ENCODE measurements around the gene PARD3B. TPM values are rescaled to one million over a fixed set of nuclear protein-coding genes. Genes with fewer than 3 reads are reported as not detected.

PARD3B gene
- total and polyA plus RNA-seq, 2 of the 4 experiments (the other 2 are of a cell fraction): 3.3 to 15.6 TPM

GRCh38 chr2:204860274-204860673 is 315.0 kb downstream of the PARD3B start:
- ATAC-seq (ENCODE audit: low read depth) (no peak), DNase-seq (no peak)
- 0 out of 3 replicates have a peak overlapping the region, but pooled peaks have one; percentile 25 for H2BK15ac ChIP-seq (ENCODE audit: low read depth, low read length)
- POLR2A ChIA-PET (ENCODE audit: unreplicated experiment): no interaction called here
- no peak overlapping the region; the same call in 1 of the 2 replicates for H2BK20ac ChIP-seq (ENCODE audit: low read depth, low read length)
- no peaks in the 10 kb centered on the region for H3K36me3 ChIP-seq (ENCODE audit: control insufficient read depth, insufficient read depth, low read length)
- 0 out of 2 replicates have a peak overlapping the region, but pooled peaks have one; percentile 11 for H4K91ac ChIP-seq (ENCODE audit: insufficient read depth, low read depth, low read length)
- no peak overlapping the region for H3K4me3 ChIP-seq (ENCODE audit: insufficient read depth, low read depth, low read length)
- 57% methylated on average over 1 of the region's 6 CpGs; no CpG with 5 or more reads in 1 of the 2 experiments for WGBS, 2 experiments (ENCODE audit: extremely low coverage in 2 of 2, insufficient read length in 1 of 2)
- no peak overlapping the region for H4K5ac ChIP-seq (ENCODE audit: low read depth, low read length)
- no peaks in the 10 kb centered on the region for H3K27me3 ChIP-seq (ENCODE audit: control insufficient read depth, insufficient read depth, low read length)
- H3K4ac ChIP-seq (ENCODE audit: low read depth, low read length): 0 out of 2 replicates have a peak overlapping the region, but pooled peaks have one; percentile 55
- peaks cover 7% of the 10 kb centered on the region for H3K4me1 ChIP-seq (ENCODE audit: control insufficient read depth, insufficient read depth, low read length)
- TF ChIP-seq RCOR1 (IDR thresholded peaks at IDR 0.05; ENCODE audit: insufficient replicate concordance, low read length) (no peak), NFE2L2 (IDR thresholded peaks at IDR 0.05; ENCODE audit: low read depth, low read length) (no peak), MXI1 (IDR thresholded peaks at IDR 0.05; ENCODE audit: borderline replicate concordance, low read depth, low read length) (no peak), CHD1 (IDR thresholded peaks at IDR 0.05; ENCODE audit: low read depth, low read length) (no peak), MAZ (IDR thresholded peaks at IDR 0.05; ENCODE audit: borderline replicate concordance, low read depth, low read length) (no peak), POLR2A (IDR thresholded peaks at IDR 0.05; ENCODE audit: low read depth, low read length) (no peak), RFX5 (IDR thresholded peaks at IDR 0.05; ENCODE audit: low read depth, low read length) (no peak), RAD21 (IDR thresholded peaks at IDR 0.05; ENCODE audit: low read length) (no peak), FOS (IDR thresholded peaks at IDR 0.05; ENCODE audit: low read depth, low read length) (no peak), ELK1 (IDR thresholded peaks at IDR 0.05; ENCODE audit: borderline replicate concordance, low read depth, low read length) (no peak), MAFK (IDR thresholded peaks at IDR 0.05; ENCODE audit: low read depth, low read length) (no peak), BHLHE40 (IDR thresholded peaks at IDR 0.05; ENCODE audit: low read depth, low read length) (no peak), USF2 (IDR thresholded peaks at IDR 0.05; ENCODE audit: low read depth, low read length) (no peak), CTCF (conservative IDR thresholded peaks at IDR 0.05; ENCODE audit: low read depth, low read length) (no peak), SMC3 (IDR thresholded peaks at IDR 0.05; ENCODE audit: low read depth, low read length) (no peak), CEBPB (IDR thresholded peaks at IDR 0.05; ENCODE audit: low read depth, low read length) (no peak)
- H3K9me1 ChIP-seq (ENCODE audit: insufficient read depth, low read length): peaks cover 10% of the 10 kb centered on the region
- peak overlapping the region; percentile 54; the same call in 1 of the 2 replicates for H2BK120ac ChIP-seq (ENCODE audit: low read depth, low read length)
- no peak overlapping the region for H4K8ac ChIP-seq (ENCODE audit: low read depth in 2 of 2, low read length in 2 of 2)
- 0 out of 2 replicates have a peak overlapping the region, but pooled peaks have one; percentile 20 for H2AK5ac ChIP-seq (ENCODE audit: low read depth, low read length)
- H3K9me3 ChIP-seq (ENCODE audit: control insufficient read depth, insufficient read depth, low read length): no peaks in the 10 kb centered on the region; the same call in 1 of the 2 replicates
- CTCF ChIA-PET: interaction anchor here (0.6 kb wide), 1 partner anchor 328 kb away, joined by 4 read pairs; no protein-coding TSS in a partner anchor
- in situ Hi-C loops (cut with MboI; ENCODE audit: low sequenced_read_pairs): loop anchor here (25.0 kb wide), 1 partner anchor 523 kb away; no protein-coding TSS in a partner anchor
- H3K14ac ChIP-seq (replicated peaks; ENCODE audit: low read depth, low read length): no peak overlapping the region
- dilution Hi-C loops (cut with HindIII; ENCODE audit: low sequenced_read_pairs, unreplicated experiment): no loop called here
- H2BK5ac ChIP-seq (ENCODE audit: low read depth, low read length, poor library complexity, severe bottlenecking): no peak overlapping the region
- intact Hi-C loops (cut with micrococcal nuclease): loop anchor here (5.0 kb wide), 2 partner anchors 163 to 533 kb away; no protein-coding TSS in a partner anchor
- 0 out of 2 replicates have a peak overlapping the region, but pooled peaks have one; percentile 11 for H3K23ac ChIP-seq (ENCODE audit: low read depth, low read length)
- H3K27ac ChIP-seq (ENCODE audit: insufficient read depth, low read length): no peak overlapping the region
- H4K20me1 ChIP-seq (ENCODE audit: insufficient read depth, low read length): no peaks in the 10 kb centered on the region; the same call in 1 of the 2 replicates
- no peak overlapping the region for H3K9ac ChIP-seq (ENCODE audit: low read depth, low read length)
- no peak overlapping the region for H3K4me2 ChIP-seq (ENCODE audit: low read depth, low read length)
- no peak overlapping the region for H3K18ac ChIP-seq (ENCODE audit: low read depth, low read length)
- no peak overlapping the region for H2AFZ ChIP-seq (replicated peaks; ENCODE audit: low read length, poor library complexity)
- peaks cover 12 to 23% of the 10 kb centered on the region in 2 experiments; a peak in 3 of 4 replicates for H3K79me1 ChIP-seq (ENCODE audit: low read depth in 1 of 2, low read length in 2 of 2)
- H3K56ac ChIP-seq (ENCODE audit: extremely low read depth, insufficient read depth, low read length): no peak overlapping the region; the same call in 1 of the 2 replicates
- BruUV-seq (replicated peaks): no TSS peak
- no peak overlapping the region for H2AK9ac ChIP-seq (replicated peaks; ENCODE audit: low read depth, low read length, poor library complexity)
